ENCODE measurements around the gene GLYATL3. TPM values are rescaled to one million over a fixed set of nuclear protein-coding genes. Genes with fewer than 3 reads are reported as not detected.

The GLYATL3 gene
- total RNA-seq, 1 experiment from 2014 or later = not detected

- intact Hi-C loops (cut with micrococcal nuclease; ENCODE audit: unreplicated experiment) = no loop called here
- H3K36me3 ChIP-seq (ENCODE audit: control insufficient read depth, insufficient read depth, low read length) = no peaks in the 10 kb centered on the region
- no peak overlapping the region for H3K4me3 ChIP-seq (ENCODE audit: low read depth in 2 of 2, low read length in 2 of 2)
- in situ Hi-C loops (cut with HindIII; ENCODE audit: low pct_unique_long_range_greater_than_20kb, low sequenced_read_pairs) = no loop called here
- TF ChIP-seq SIN3A (IDR thresholded peaks at IDR 0.05; ENCODE audit: borderline replicate concordance, insufficient read depth, low read depth, low read length) = no peak
- TF ChIP-seq REST (IDR thresholded peaks at IDR 0.05; ENCODE audit: insufficient read depth in 1 of 2, low read depth in 2 of 2, low read length in 1 of 2) = no peak
- TF ChIP-seq CTCF (IDR thresholded peaks at IDR 0.05) = no peak
- TF ChIP-seq TCF7L2 (IDR thresholded peaks at IDR 0.05; ENCODE audit: low read depth, low read length) = no peak
- TF ChIP-seq POLR2AphosphoS5 (IDR thresholded peaks at IDR 0.05; ENCODE audit: low read depth, low read length) = no peak
- no peak overlapping the region for H3K27ac ChIP-seq (ENCODE audit: low read length)
- DNase-seq (ENCODE audit: low read depth, low spot score) = no peak
- no peak for ATAC-seq
- no peaks in the 10 kb centered on the region for H3K9me3 ChIP-seq (ENCODE audit: control insufficient read depth, insufficient read depth, low read depth, low read length)
- BruUV-seq (replicated peaks) = no TSS peak
- POLR2A ChIA-PET = no interaction called here
- H3K27me3 ChIP-seq (ENCODE audit: control insufficient read depth, insufficient read depth, low read length) = no peaks in the 10 kb centered on the region
- H3K4me1 ChIP-seq (ENCODE audit: control insufficient read depth, insufficient read depth, low read length) = no peaks in the 10 kb centered on the region
- CTCF ChIA-PET = no interaction called here
Measured at GRCh38 chr6:49504666-49505065, 4.9 kb downstream of the GLYATL3 start.

GRCh38 chr6:49506569-49507111 is 6.9 kb downstream of the GLYATL3 start:
- CTCF ChIA-PET = no interaction called here
- ATAC-seq (no peak), DNase-seq (ENCODE audit: low read depth, low spot score) (no peak)
- in situ Hi-C loops (cut with HindIII; ENCODE audit: low pct_unique_long_range_greater_than_20kb, low sequenced_read_pairs) (no loop called here), intact Hi-C loops (cut with micrococcal nuclease; ENCODE audit: unreplicated experiment) (no loop called here)
- POLR2A ChIA-PET = no interaction called here
- Histone ChIP-seq H3K4me1 (ENCODE audit: control insufficient read depth, insufficient read depth, low read length) (no peaks in the 10 kb centered on the region), H3K27ac (ENCODE audit: low read length) (no peak overlapping the region), H3K9me3 (ENCODE audit: control insufficient read depth, insufficient read depth, low read depth, low read length) (no peaks in the 10 kb centered on the region), H3K36me3 (ENCODE audit: control insufficient read depth, insufficient read depth, low read length) (no peaks in the 10 kb centered on the region), H3K27me3 (ENCODE audit: control insufficient read depth, insufficient read depth, low read length) (no peaks in the 10 kb centered on the region), H3K4me3 (ENCODE audit: low read depth in 2 of 2, low read length in 2 of 2) (no peak overlapping the region)
- TF ChIP-seq REST (IDR thresholded peaks at IDR 0.05; ENCODE audit: insufficient read depth in 1 of 2, low read depth in 2 of 2, low read length in 1 of 2) (no peak), TCF7L2 (IDR thresholded peaks at IDR 0.05; ENCODE audit: low read depth, low read length) (no peak), POLR2AphosphoS5 (IDR thresholded peaks at IDR 0.05; ENCODE audit: low read depth, low read length) (no peak), SIN3A (IDR thresholded peaks at IDR 0.05; ENCODE audit: borderline replicate concordance, insufficient read depth, low read depth, low read length) (no peak), CTCF (IDR thresholded peaks at IDR 0.05) (no peak)
- BruUV-seq (replicated peaks) = no TSS peak

All from Panc1 (cell line).